Neural progenitor cell (in vitro differentiated cells): ENCODE data around the gene ZFP36L2. TPM values are rescaled to one million over a fixed set of nuclear protein-coding genes. Genes with fewer than 3 reads are reported as not detected.
A peak's percentile ranks its signal among the peaks of the same experiment; 100 is the strongest.

Experiments used
- DNase-seq: peaks from one replicate; pipeline ENCODE4 v3.0.0-alpha.2; 2016; ENCODE audit warnings: low spot score
- H2AFZ ChIP-seq: fragments of 200-600 bp; sonication (generic); replicated peaks from 2 replicates; pipeline ENCODE4 v1.6.1; 2016; ENCODE audit warnings: antibody characterized with exemption
- H3F3A ChIP-seq: fragments of 200-600 bp; sonication (generic); 2 replicates; pipeline ENCODE4 v1.6.1; 2016; ENCODE audit warnings: antibody characterized with exemption, low read depth
- H3K27ac ChIP-seq: fragments of 200-600 bp; sonication (generic); 2 replicates; pipeline ENCODE4 v1.5.1; 2016; ENCODE audit warnings: mild to moderate bottlenecking
- H3K27me3 ChIP-seq: fragments of 200-600 bp; sonication (generic); 2 replicates; pipeline ENCODE4 v1.6.1; 2016; ENCODE audit warnings: mild to moderate bottlenecking, moderate library complexity
- H3K36me3 ChIP-seq: fragments of 200-600 bp; sonication (generic); 2 replicates; pipeline ENCODE4 v1.5.1; 2016
- H3K4me1 ChIP-seq: fragments of 200-600 bp; sonication (generic); 2 replicates; pipeline ENCODE4 v1.6.1; 2016; ENCODE audit warnings: mixed run types
- H3K4me2 ChIP-seq: fragments of 200-600 bp; sonication (generic); 2 replicates; pipeline ENCODE4 v1.6.1; 2016
- H3K4me3 ChIP-seq: fragments of 200-600 bp; sonication (generic); 2 replicates; pipeline ENCODE4 v1.5.1; 2016
- H3K79me2 ChIP-seq: fragments of 200-600 bp; sonication (generic); 2 replicates; pipeline ENCODE4 v1.6.1; 2016; ENCODE audit warnings: low read depth
- H3K9ac ChIP-seq: fragments of 200-600 bp; sonication (generic); 2 replicates; pipeline ENCODE4 v1.6.1; 2016
- H3K9me3 ChIP-seq: fragments of 200-600 bp; sonication (generic); 2 replicates; pipeline ENCODE4 v1.5.1; 2016; ENCODE audit warnings: low read depth
- H4K20me1 ChIP-seq: fragments of 200-600 bp; sonication (generic); 2 replicates; pipeline ENCODE4 v1.6.1; 2016; ENCODE audit warnings: low read depth
- H3K27ac Mint-ChIP-seq: 3 replicates; pipeline ENCODE4 v1.8.0; 2021; ENCODE audit warnings: mixed read lengths
- H3K27me3 Mint-ChIP-seq: 2 replicates; pipeline ENCODE4 v1.8.0; 2022; ENCODE audit warnings: low read depth, mild to moderate bottlenecking, inconsistent platforms, moderate library complexity, mixed read lengths; ENCODE audit not compliant: insufficient read depth
- H3K36me3 Mint-ChIP-seq: 3 replicates; pipeline ENCODE4 v1.8.0; 2021; ENCODE audit warnings: mixed read lengths
- H3K4me1 Mint-ChIP-seq: 3 replicates; pipeline ENCODE4 v1.8.0; 2021; ENCODE audit warnings: mixed read lengths
- H3K4me3 Mint-ChIP-seq: 3 replicates; pipeline ENCODE4 v1.8.0; 2021; ENCODE audit warnings: mild to moderate bottlenecking, moderate library complexity, mixed read lengths
- H3K9me3 Mint-ChIP-seq: 3 replicates; pipeline ENCODE4 v1.8.0; 2020; ENCODE audit warnings: mixed read lengths
- EZH2 ChIP-seq: fragments of 200-600 bp; sonication (generic); IDR thresholded peaks from 2 replicates; pipeline ENCODE4 v1.6.1; 2017; ENCODE audit warnings: antibody characterized with exemption, mild to moderate bottlenecking, moderate library complexity
- EZH2phosphoT487 ChIP-seq: fragments of 200-600 bp; sonication (generic); IDR thresholded peaks from 2 replicates; pipeline ENCODE4 v1.6.1; 2017; ENCODE audit warnings: antibody characterized with exemption
- total RNA-seq: library from RNA; depleted of rRNA; stranded (reverse); fragments of >200 nt; gene quantifications from 2 replicates; pipeline ENCODE4 v1.2.3, GENCODE V29; 2015; ENCODE audit warnings: low replicate concordance
- TF ChIP-seq, protein P1 (sequence below): fragments of 200-600 bp; sonication (generic); IDR thresholded peaks from 2 replicates; pipeline ENCODE4 v1.5.1; 2017; ENCODE audit warnings: antibody characterized with exemption, mild to moderate bottlenecking

Gene ZFP36L2
- total RNA-seq, 1 donor from 2014 or later: 13.8 TPM

DNA sequence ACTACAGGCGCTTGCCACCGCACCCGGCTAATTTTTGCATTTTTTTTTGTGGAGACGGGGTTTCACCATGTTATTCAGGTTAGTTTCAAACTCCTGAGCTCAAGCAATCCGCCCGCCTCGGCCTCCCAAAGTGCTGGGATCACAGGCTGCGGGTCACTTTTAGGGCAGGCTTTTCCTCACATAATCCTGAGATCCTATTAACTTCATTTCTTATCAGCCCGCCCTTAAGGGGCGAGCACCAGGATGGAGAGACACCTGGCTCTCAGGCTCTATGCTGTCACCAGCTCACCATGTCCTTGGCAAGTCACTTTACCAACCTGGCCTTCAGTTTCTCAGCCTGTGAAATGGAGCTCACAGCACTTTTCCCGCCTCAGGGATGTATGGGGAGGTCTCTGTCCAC is 23.0 kb downstream of the ZFP36L2 start:
- H3K79me2 ChIP-seq: no peaks in the 10 kb centered on the region
- no peaks in the 10 kb centered on the region for H3K9me3 ChIP-seq
- Mint-ChIP-seq H3K36me3 (no peaks in the 10 kb centered on the region), H3K27me3 (peaks cover 16% of the 10 kb centered on the region), H3K4me3 (no peak overlapping the region), H3K9me3 (no peaks in the 10 kb centered on the region), H3K27ac (peak overlapping the region; percentile 78), H3K4me1 (peaks cover 14% of the 10 kb centered on the region)
- H3K4me1 ChIP-seq: peaks cover 5% of the 10 kb centered on the region
- H3F3A ChIP-seq: no peaks in the 10 kb centered on the region
- H3K27me3 ChIP-seq: no peaks in the 10 kb centered on the region
- no peak overlapping the region for H3K9ac ChIP-seq
- no peak for DNase-seq
- no peaks in the 10 kb centered on the region for H4K20me1 ChIP-seq
- no peak overlapping the region for H3K27ac ChIP-seq
- H3K4me2 ChIP-seq: no peak overlapping the region
- no peak overlapping the region for H2AFZ ChIP-seq
- H3K36me3 ChIP-seq: no peaks in the 10 kb centered on the region
- H3K4me3 ChIP-seq: no peak overlapping the region
- TF ChIP-seq, protein P1, sequence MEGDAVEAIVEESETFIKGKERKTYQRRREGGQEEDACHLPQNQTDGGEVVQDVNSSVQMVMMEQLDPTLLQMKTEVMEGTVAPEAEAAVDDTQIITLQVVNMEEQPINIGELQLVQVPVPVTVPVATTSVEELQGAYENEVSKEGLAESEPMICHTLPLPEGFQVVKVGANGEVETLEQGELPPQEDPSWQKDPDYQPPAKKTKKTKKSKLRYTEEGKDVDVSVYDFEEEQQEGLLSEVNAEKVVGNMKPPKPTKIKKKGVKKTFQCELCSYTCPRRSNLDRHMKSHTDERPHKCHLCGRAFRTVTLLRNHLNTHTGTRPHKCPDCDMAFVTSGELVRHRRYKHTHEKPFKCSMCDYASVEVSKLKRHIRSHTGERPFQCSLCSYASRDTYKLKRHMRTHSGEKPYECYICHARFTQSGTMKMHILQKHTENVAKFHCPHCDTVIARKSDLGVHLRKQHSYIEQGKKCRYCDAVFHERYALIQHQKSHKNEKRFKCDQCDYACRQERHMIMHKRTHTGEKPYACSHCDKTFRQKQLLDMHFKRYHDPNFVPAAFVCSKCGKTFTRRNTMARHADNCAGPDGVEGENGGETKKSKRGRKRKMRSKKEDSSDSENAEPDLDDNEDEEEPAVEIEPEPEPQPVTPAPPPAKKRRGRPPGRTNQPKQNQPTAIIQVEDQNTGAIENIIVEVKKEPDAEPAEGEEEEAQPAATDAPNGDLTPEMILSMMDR: no peak
- no peak for TF ChIP-seq EZH2phosphoT487
- no peak for TF ChIP-seq EZH2

DNA sequence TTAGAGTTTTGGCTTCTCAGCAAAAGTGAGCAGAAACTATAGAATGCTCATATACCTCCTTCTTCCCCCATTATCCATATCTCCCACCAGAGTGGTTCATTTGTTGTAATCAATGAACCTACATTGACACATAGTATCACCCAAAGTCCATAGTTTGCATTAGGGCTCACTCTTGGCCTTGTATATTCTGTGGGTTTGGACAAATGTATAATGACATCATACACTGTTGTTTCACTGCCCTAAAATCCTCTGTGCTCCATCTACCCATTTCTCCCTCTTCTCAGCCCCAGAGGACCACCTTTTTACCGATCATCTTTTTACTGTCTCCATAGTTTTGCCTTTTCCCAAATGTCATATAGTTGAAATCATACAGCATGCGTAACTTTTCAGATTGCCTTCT is 24.1 kb downstream of the ZFP36L2 start:
- H3K27me3 Mint-ChIP-seq: peaks cover 9% of the 10 kb centered on the region
- H3K4me1 Mint-ChIP-seq: peaks cover 11% of the 10 kb centered on the region
- Histone ChIP-seq H3K27me3 (no peaks in the 10 kb centered on the region), H3K27ac (no peak overlapping the region), H2AFZ (no peak overlapping the region), H3K79me2 (no peaks in the 10 kb centered on the region), H3K36me3 (no peaks in the 10 kb centered on the region), H3K4me3 (no peak overlapping the region), H4K20me1 (no peaks in the 10 kb centered on the region), H3K9ac (no peak overlapping the region), H3K4me2 (no peak overlapping the region), H3K9me3 (no peaks in the 10 kb centered on the region), H3K4me1 (peaks cover 5% of the 10 kb centered on the region), H3F3A (no peaks in the 10 kb centered on the region)
- no peak for TF ChIP-seq EZH2
- TF ChIP-seq, protein P1: no peak
- TF ChIP-seq EZH2phosphoT487: no peak
- no peak overlapping the region for H3K4me3 Mint-ChIP-seq
- no peaks in the 10 kb centered on the region for H3K36me3 Mint-ChIP-seq
- DNase-seq: no peak
- peak overlapping the region; percentile 1 for H3K27ac Mint-ChIP-seq
- no peaks in the 10 kb centered on the region for H3K9me3 Mint-ChIP-seq

DNA sequence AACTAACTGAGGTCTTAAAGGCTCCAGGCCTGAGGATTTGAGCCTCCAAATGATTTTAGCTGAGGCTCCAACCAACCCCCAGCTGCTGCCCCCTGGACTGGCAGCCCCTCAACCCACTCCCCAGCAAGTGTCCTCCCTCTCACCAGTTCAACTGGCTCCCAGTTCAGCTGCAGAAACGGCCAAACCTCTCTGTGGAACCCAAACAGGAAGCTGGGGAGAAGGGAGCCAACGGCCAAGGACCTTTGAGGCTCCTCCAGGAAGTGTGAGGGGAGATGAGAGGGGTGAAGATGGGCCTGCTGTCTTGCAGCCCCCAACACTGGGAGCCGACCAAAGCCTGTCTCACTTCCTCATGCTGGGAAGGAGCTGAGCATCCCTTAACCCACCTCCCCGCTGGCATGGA is 24.9 kb downstream of the ZFP36L2 start:
- H3K4me1 ChIP-seq: peaks cover 5% of the 10 kb centered on the region
- Mint-ChIP-seq H3K4me3 (no peak overlapping the region), H3K27ac (no peak overlapping the region), H3K27me3 (peaks cover 10% of the 10 kb centered on the region), H3K4me1 (peaks cover 17% of the 10 kb centered on the region), H3K36me3 (no peaks in the 10 kb centered on the region), H3K9me3 (no peaks in the 10 kb centered on the region)
- H3K4me3 ChIP-seq: no peak overlapping the region
- no peak overlapping the region for H3K9ac ChIP-seq
- H3F3A ChIP-seq: no peaks in the 10 kb centered on the region
- H3K79me2 ChIP-seq: no peaks in the 10 kb centered on the region
- no peaks in the 10 kb centered on the region for H3K36me3 ChIP-seq
- no peaks in the 10 kb centered on the region for H3K27me3 ChIP-seq
- no peak overlapping the region for H3K27ac ChIP-seq
- TF ChIP-seq, protein P1: no peak
- TF ChIP-seq EZH2: no peak
- TF ChIP-seq EZH2phosphoT487: no peak
- no peaks in the 10 kb centered on the region for H4K20me1 ChIP-seq
- no peak overlapping the region for H3K4me2 ChIP-seq
- DNase-seq: no peak
- no peak overlapping the region for H2AFZ ChIP-seq
- H3K9me3 ChIP-seq: no peaks in the 10 kb centered on the region
